Omental fat pad (tissue), 4 donors: ENCODE results near the gene KLHL28. TPM values are rescaled to one million over a fixed set of nuclear protein-coding genes. Genes with fewer than 3 reads are reported as not detected.

Source experiments
- ATAC-seq: fragments of 150-250 bp; one replicate; pipeline ENCODE4 v1.9.1; 2016; ENCODE audit warnings: mild to moderate bottlenecking, moderate library complexity; ENCODE audit not compliant: low FRiP score
- DNase-seq: peaks from one replicate; pipeline ENCODE4 v3.0.0-alpha.2; 2019; ENCODE audit warnings: low spot score
- total RNA-seq, 4 donors: library from RNA; depleted of rRNA; stranded (reverse); fragments of >200 nt; gene quantifications; one replicate each; pipeline ENCODE4 v1.1.0, GENCODE V29; 2016
- TF ChIP-seq, protein P1 (sequence below), 3 donors: fragments of 450-650 bp; IDR thresholded peaks; one replicate each; pipeline ENCODE4 v1.5.1; 2016 to 2017; ENCODE audit warnings: antibody characterized with exemption in 3 of 3, mild to moderate bottlenecking in 3 of 3, moderate library complexity in 2 of 3

The KLHL28 gene
- total RNA-seq, 4 donors from 2014 or later = 7.9 to 11.5 (median 10.2) TPM

DNA sequence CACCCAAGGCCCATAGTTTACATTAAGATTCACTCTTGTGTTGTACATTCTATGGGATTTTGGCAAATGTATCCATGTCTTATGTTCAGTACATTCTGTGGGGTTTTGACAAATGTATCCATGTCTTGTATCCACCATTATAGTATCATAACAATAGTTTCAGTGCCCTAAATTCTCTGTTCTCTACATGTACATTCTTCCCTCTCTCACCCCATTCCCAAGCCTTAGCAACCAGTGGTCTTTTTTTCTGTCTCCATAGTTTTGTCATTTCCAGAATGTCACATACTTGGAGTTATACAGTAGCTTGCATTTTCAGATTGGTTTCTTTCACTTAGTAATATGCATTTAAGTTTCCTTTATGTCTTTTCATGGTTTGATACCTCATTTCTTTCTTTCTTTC lies 7.0 kb upstream of the KLHL28 start:
- DNase-seq (no peak), ATAC-seq (no peak)
- TF ChIP-seq, protein P1, sequence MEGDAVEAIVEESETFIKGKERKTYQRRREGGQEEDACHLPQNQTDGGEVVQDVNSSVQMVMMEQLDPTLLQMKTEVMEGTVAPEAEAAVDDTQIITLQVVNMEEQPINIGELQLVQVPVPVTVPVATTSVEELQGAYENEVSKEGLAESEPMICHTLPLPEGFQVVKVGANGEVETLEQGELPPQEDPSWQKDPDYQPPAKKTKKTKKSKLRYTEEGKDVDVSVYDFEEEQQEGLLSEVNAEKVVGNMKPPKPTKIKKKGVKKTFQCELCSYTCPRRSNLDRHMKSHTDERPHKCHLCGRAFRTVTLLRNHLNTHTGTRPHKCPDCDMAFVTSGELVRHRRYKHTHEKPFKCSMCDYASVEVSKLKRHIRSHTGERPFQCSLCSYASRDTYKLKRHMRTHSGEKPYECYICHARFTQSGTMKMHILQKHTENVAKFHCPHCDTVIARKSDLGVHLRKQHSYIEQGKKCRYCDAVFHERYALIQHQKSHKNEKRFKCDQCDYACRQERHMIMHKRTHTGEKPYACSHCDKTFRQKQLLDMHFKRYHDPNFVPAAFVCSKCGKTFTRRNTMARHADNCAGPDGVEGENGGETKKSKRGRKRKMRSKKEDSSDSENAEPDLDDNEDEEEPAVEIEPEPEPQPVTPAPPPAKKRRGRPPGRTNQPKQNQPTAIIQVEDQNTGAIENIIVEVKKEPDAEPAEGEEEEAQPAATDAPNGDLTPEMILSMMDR (IDR thresholded peaks at IDR 0.05) = no peak

DNA sequence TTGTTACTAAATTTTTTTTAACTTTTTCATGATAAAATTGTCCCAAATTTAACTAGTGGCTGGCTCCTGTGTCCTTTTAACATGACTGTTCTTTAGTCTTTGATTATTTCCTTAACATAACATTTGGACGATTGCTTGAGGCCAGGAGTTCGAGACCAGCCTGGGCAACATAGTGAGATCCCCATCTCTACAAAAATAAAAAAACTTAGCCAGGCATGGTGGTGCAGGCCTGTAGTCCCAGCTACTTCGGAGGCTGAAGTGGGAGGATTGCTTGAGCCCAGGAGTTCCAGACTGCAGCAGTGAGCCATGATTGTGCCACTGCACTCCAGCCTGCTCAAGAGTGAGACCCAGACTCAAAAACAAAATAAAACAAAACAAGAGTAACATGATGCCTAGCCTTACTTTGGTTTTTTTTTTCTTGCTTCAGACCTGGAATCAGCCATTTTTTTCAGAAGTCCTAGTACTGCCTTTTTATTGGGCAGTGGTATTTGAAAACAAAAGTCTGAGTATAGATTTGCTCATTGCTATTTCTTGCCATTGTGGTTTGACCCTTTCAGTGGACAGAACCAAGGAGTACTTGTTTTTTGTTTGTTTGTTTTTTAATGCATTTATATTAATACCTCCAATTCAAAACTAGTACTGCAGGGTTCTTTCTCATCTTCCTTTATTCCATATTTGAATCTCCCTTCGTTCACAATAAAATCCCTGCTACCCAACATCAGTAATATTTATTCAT lies 5.0 kb upstream of the KLHL28 start:
- ATAC-seq (no peak), DNase-seq (no peak)
- TF ChIP-seq, protein P1 (IDR thresholded peaks at IDR 0.05) = no peak

DNA sequence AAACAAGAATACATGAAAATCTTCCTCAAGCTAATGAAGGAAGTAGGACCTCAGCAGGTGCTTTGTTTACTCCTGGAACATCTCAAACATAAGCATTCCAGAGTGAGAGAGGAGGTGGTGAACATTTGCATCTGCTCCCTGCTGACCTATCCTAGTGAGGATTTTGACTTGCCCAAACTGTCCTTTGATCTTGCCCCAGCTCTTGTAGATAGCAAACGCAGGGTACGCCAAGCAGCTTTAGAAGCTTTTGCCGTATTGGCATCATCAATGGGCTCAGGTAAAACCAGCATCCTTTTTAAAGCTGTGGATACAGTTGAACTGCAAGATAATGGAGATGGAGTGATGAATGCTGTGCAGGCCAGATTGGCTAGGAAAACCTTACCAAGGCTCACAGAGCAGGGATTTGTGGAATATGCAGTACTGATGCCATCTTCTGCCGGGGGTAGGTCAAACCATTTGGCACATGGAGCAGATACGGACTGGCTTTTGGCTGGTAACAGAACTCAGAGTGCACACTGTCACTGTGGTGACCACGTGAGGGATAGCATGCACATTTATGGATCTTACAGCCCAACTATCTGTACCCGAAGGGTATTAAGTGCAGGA lies 2.1 kb upstream of the KLHL28 start:
- ATAC-seq (no peak), DNase-seq (no peak)
- TF ChIP-seq, protein P1 (IDR thresholded peaks at IDR 0.05) = no peak

DNA sequence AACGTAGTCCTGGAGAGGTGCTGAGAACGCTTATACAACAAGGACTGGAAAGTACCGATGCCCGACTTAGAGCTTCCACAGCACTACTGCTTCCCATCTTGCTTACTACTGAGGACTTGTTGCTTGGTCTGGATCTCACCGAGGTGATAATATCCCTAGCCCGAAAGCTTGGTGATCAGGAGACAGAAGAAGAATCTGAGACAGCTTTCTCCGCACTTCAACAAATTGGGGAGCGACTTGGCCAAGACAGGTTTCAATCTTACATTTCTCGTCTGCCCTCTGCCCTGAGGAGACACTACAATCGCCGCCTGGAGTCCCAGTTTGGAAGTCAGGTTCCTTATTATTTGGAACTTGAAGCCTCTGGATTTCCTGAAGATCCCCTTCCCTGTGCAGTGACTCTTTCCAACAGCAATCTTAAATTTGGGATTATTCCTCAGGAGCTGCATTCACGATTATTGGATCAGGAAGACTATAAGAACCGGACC lies 1.3 kb upstream of the KLHL28 start:
- TF ChIP-seq, protein P1 (IDR thresholded peaks at IDR 0.05) = no peak
- no peak for ATAC-seq
- no peak for DNase-seq

DNA sequence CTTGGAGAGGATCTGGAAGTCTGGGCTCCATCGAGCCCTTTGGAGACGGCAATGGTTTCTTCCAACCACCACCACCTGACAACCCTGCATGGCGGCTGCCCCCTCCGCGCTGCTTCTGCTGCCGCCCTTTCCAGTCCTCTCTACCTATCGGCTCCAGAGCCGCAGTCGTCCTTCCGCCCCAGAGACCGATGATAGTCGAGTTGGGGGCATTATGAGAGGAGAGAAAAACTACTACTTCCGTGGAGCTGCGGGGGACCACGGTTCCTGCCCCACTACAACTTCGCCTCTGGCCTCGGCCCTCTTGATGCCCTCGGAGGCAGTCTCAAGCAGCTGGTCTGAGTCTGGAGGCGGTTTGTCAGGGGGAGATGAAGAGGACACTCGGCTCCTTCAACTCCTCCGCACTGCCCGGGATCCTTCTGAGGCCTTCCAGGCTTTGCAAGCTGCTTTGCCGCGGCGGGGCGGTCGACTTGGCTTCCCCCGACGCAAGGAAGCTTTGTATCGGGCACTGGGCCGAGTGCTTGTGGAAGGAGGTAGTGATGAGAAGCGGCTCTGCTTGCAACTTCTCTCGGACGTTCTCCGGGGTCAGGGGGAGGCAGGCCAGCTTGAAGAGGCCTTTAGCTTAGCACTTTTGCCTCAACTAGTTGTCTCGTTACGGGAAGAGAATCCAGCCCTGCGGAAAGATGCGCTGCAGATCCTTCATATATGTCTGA lies 742 bp upstream of the KLHL28 start:
- no peak for DNase-seq
- peak; percentile 51 for ATAC-seq
- TF ChIP-seq, protein P1 (IDR thresholded peaks at IDR 0.05) = no peak

DNA sequence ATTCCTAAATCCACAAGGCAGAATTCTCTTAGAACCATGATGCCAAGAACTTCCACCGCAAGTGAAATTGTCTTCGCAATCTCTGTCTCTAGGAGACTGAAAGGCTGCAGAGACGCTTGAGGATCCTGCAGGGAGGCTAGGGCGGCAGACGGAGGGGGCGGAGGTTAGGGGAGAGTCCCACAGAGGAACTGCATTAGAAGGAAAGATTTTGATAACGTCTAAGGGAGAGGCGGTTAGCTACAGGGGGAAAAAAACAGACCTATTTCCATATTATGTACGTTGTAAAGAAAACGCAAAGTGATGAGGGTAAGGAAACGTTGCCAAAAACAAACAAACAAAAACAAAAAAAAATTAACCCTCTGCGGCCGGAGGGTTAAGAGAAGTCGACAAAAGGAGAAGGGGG lies 595 bp downstream of the KLHL28 start:
- DNase-seq (no peak), ATAC-seq (peak; percentile 62)
- TF ChIP-seq, protein P1 (IDR thresholded peaks at IDR 0.05) = no peak
